GM19099 (cell line): ENCODE results near the gene CTPS1.

Experiments
- POLR2A ChIP-seq: IDR thresholded peaks from 3 replicates; pipeline ENCODE4 v1.6.1; 2011; ENCODE audit warnings: low read depth; ENCODE audit not compliant: insufficient read length; ENCODE audit errors: extremely low read depth

CTPS1 gene

DNA sequence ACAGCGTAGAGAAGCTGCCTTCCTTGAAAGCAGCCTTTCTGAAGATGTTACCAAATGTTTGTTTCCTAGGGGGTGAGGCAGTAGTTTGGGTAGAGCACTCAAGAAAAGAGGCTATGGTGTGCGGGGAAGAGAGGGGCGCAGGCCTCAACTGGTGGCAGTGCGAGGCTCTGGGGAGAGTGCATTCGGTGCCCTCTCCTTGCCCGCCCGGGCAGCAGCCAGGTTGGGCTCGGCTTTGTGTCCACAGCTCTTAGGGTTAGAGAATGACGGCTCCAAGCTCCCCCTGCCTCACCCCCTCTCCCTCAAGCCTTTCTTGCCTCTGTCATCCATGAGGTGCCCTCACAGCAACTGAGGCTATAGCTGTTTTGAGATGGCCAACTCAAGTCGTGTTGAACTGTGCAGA is 42.9 kb downstream of the CTPS1 start:
- TF ChIP-seq POLR2A, result no peak

- no peak for TF ChIP-seq POLR2A
Observed at GRCh38 chr1:41023279-41023990, 43.9 kb downstream of the CTPS1 start.

DNA sequence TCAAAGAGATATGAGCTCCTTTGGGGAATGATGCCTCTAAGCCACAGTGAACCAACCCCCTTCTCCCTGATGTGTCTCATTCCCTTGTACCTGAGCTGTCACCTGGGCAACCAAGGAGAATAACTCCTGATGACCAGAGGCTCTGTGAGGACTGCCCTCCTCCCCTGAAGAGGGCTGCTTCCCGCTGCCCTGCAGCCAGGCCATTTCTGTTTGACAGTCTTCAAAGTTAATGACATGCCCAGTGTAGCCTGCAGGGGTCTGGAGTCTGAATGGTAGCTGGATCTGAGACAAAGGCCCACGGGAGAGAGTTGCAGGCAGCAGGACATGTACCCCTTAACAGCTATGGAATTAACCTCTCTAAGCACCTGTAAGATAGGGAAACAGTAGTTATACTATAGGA is 45.5 kb downstream of the CTPS1 start:
- TF ChIP-seq POLR2A, result no peak

DNA sequence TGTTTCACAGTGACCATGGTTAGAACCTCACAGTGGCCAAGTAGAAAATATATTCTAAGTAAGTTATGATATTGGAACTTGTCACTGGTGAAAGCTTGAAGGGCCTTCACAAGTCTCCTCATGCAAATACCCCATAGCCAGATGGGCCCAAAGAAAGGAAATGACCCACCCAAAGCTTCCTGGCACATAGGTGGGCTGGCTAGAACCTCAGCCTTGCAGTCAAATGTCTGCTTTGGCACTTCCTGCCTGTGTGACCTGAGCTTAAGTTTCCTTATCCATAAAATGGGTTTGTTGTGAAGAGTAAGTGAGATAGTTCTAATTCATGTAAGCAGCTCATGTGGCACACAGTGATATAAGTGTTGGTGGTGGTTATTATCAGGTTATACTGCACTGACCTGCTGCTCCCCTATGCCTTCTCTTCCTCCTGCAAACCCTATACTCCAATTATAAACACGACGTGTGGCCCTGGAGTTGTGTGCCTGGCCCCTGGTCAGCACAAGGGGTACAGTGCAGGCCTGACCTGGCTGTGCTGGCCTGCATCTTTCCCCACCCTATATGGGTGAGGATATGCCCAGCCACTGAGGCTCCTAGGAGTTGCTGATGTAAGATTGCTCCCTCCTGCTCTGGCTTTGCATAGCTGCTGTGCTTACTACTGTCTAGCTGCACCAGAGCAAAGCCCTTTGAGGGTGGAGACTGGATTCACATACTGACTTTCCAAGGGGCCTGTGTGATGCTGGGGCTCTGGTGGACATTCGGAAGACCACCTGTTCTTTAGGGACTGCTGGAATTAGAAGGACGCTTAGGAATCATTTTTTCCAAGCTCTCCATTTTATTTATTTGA is 46.7 kb downstream of the CTPS1 start:
- no peak for TF ChIP-seq POLR2A

GRCh38 chr1:41028034-41028642 is 48.6 kb downstream of the CTPS1 start:
- TF ChIP-seq POLR2A, result no peak

DNA sequence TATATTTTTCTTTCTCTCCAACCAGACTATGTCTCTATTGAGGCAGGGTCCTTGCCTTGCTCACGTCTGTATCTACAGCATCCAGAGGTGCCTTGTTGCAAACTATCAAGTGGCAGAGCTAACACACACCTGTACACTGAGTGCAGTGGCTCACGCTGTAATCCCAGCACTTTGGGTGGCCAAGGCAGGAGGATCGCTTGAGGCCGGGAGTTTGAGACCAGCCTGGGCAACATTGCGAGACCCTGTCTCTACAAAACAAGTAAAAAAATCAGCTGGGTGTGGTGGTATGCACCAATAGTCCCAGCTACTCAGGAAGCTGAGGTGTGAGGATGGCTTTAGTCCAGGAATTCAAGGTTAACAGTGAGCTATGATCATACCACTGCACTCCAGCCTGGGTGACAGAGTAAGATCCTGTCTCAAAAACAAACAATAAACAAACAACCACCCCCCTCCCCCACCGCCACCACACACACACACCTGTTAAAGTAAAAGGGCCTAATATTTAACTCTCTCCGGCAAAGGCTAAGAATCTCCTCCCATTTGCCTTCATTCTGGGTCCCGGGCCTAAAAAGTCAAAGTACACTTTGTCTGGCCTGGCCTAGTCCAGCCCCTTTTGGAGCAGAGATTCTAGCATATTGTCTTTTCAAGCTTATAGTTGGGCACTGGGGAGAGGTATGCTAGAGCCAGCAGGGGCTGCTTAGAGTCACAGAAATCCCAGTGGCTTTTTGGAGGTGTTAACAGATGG is 51.5 kb downstream of the CTPS1 start:
- no peak for TF ChIP-seq POLR2A

DNA sequence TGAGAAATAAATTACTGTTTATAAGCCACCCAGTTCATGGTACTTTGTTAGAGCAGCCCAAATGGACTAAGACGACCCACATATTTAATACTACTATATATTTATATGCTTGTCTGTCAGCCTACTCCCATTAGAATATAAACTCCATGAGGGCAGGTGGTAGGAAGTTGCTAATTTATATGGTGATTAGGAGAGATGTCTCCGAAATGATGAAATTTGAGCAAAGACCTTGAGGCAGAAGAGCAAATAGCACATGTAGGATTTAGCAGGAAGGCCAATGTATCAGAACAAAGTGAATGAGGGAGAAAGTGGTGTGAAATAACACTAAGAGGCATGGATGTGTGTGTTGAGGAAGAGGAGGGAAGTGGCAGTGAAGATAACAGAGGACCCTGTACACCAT is 52.7 kb downstream of the CTPS1 start:
- no peak for TF ChIP-seq POLR2A

GRCh38 chr1:41033272-41033671 is 53.8 kb downstream of the CTPS1 start:
- no peak for TF ChIP-seq POLR2A

- no peak for TF ChIP-seq POLR2A
Observed at GRCh38 chr1:41037116-41037903, 57.8 kb downstream of the CTPS1 start.

DNA sequence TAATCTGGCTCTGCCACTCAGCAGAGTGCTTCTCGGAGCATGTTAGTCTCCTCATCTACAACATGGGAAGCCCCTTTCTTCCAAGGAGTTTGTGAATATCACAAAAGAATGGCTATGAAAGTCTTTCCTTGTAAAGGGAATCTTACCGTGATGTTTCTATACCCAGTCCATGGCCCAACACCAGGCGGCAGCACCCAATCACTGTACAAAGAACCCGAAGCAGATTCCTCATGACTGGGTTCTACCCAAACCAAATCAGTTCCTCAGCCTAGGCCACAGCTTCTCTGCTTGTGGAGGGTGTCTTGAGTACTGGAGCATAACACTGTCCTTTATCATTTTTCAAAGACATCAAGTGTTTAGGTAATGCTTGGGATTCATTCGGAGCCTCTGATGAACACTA is 58.6 kb downstream of the CTPS1 start:
- TF ChIP-seq POLR2A, result no peak

DNA sequence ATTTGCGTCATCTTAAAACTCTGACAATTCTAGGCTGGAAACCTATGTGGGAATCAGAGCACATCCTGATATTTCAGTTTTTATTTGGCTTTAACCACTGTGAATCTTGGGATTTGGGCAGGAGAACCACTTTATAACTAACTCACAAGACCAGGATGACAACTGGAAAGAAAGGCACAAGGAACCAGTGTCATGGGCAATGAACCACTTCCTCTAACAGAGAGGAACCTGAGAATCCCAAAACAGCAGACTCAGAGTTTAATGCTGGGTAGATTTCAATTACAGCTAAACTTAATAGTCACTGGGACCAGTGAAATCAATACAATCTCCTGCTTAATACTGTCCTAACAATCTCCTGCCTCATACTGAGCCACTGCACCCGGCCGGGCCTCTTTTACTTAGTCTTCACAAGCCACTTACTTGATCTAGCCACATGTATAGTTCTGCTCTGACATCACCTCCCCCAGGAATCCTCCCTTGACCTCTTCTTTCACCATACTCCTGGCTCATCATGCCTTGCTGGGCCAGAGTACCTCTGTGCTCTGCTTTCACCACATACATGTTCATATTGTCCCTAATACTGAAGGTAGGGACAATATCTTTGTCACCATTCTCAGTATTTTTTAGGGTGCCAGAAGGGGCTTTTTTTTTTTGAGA is 62.2 kb downstream of the CTPS1 start:
- no peak for TF ChIP-seq POLR2A

- no peak for TF ChIP-seq POLR2A
Observed at GRCh38 chr1:41044187-41044586, 64.7 kb downstream of the CTPS1 start.

- TF ChIP-seq POLR2A, result no peak
Observed at GRCh38 chr1:41045740-41046139, 66.2 kb downstream of the CTPS1 start.

- TF ChIP-seq POLR2A, result no peak
Observed at GRCh38 chr1:41046347-41046775, 66.9 kb downstream of the CTPS1 start.
